Neural progenitor cell (in vitro differentiated cells): Measurements from ENCODE around the gene CCDC51. TPM values are rescaled to one million over a fixed set of nuclear protein-coding genes. Genes with fewer than 3 reads are reported as not detected.

Source experiments
- DNase-seq: peaks from one replicate; pipeline ENCODE4 v3.0.0-alpha.2; 2016; ENCODE audit warnings: low spot score
- H2AFZ ChIP-seq: fragments of 200-600 bp; sonication (generic); replicated peaks from 2 replicates; pipeline ENCODE4 v1.6.1; 2016; ENCODE audit warnings: antibody characterized with exemption
- H3F3A ChIP-seq: fragments of 200-600 bp; sonication (generic); 2 replicates; pipeline ENCODE4 v1.6.1; 2016; ENCODE audit warnings: antibody characterized with exemption, low read depth
- H3K27ac ChIP-seq: fragments of 200-600 bp; sonication (generic); 2 replicates; pipeline ENCODE4 v1.5.1; 2016; ENCODE audit warnings: mild to moderate bottlenecking
- H3K27me3 ChIP-seq: fragments of 200-600 bp; sonication (generic); 2 replicates; pipeline ENCODE4 v1.6.1; 2016; ENCODE audit warnings: mild to moderate bottlenecking, moderate library complexity
- H3K36me3 ChIP-seq: fragments of 200-600 bp; sonication (generic); 2 replicates; pipeline ENCODE4 v1.5.1; 2016
- H3K4me1 ChIP-seq: fragments of 200-600 bp; sonication (generic); 2 replicates; pipeline ENCODE4 v1.6.1; 2016; ENCODE audit warnings: mixed run types
- H3K4me2 ChIP-seq: fragments of 200-600 bp; sonication (generic); 2 replicates; pipeline ENCODE4 v1.6.1; 2016
- H3K4me3 ChIP-seq: fragments of 200-600 bp; sonication (generic); 2 replicates; pipeline ENCODE4 v1.5.1; 2016
- H3K79me2 ChIP-seq: fragments of 200-600 bp; sonication (generic); 2 replicates; pipeline ENCODE4 v1.6.1; 2016; ENCODE audit warnings: low read depth
- H3K9ac ChIP-seq: fragments of 200-600 bp; sonication (generic); 2 replicates; pipeline ENCODE4 v1.6.1; 2016
- H3K9me3 ChIP-seq: fragments of 200-600 bp; sonication (generic); 2 replicates; pipeline ENCODE4 v1.5.1; 2016; ENCODE audit warnings: low read depth
- H4K20me1 ChIP-seq: fragments of 200-600 bp; sonication (generic); 2 replicates; pipeline ENCODE4 v1.6.1; 2016; ENCODE audit warnings: low read depth
- H3K27ac Mint-ChIP-seq: 3 replicates; pipeline ENCODE4 v1.8.0; 2021; ENCODE audit warnings: mixed read lengths
- H3K27me3 Mint-ChIP-seq: 2 replicates; pipeline ENCODE4 v1.8.0; 2022; ENCODE audit warnings: low read depth, mild to moderate bottlenecking, inconsistent platforms, moderate library complexity, mixed read lengths; ENCODE audit not compliant: insufficient read depth
- H3K36me3 Mint-ChIP-seq: 3 replicates; pipeline ENCODE4 v1.8.0; 2021; ENCODE audit warnings: mixed read lengths
- H3K4me1 Mint-ChIP-seq: 3 replicates; pipeline ENCODE4 v1.8.0; 2021; ENCODE audit warnings: mixed read lengths
- H3K4me3 Mint-ChIP-seq: 3 replicates; pipeline ENCODE4 v1.8.0; 2021; ENCODE audit warnings: mild to moderate bottlenecking, moderate library complexity, mixed read lengths
- H3K9me3 Mint-ChIP-seq: 3 replicates; pipeline ENCODE4 v1.8.0; 2020; ENCODE audit warnings: mixed read lengths
- EZH2 ChIP-seq: fragments of 200-600 bp; sonication (generic); IDR thresholded peaks from 2 replicates; pipeline ENCODE4 v1.6.1; 2017; ENCODE audit warnings: antibody characterized with exemption, mild to moderate bottlenecking, moderate library complexity
- EZH2phosphoT487 ChIP-seq: fragments of 200-600 bp; sonication (generic); IDR thresholded peaks from 2 replicates; pipeline ENCODE4 v1.6.1; 2017; ENCODE audit warnings: antibody characterized with exemption
- total RNA-seq: library from RNA; depleted of rRNA; stranded (reverse); fragments of >200 nt; gene quantifications from 2 replicates; pipeline ENCODE4 v1.2.3, GENCODE V29; 2015; ENCODE audit warnings: low replicate concordance
- TF ChIP-seq, protein P1 (sequence below): fragments of 200-600 bp; sonication (generic); IDR thresholded peaks from 2 replicates; pipeline ENCODE4 v1.5.1; 2017; ENCODE audit warnings: antibody characterized with exemption, mild to moderate bottlenecking

Gene CCDC51
- total RNA-seq, 1 donor from 2014 or later = 13.9 TPM

DNA sequence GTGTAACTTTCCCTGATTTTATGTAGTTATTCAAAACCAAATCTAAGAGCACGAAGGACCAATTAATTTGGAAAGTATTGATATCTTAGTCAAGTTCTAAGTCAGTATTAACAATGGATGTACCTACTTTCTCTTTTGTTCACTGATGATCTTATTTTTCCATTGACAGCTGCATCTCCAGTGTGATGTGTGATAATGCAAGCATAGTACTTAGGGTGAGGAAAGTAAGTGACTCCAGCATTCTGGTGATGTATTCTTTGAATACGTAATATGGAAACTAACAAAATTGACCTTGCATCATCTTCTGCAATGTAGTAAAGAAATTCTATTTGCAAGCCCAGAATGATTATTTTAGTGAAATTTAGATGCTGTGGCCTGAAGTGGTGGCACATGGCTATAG, 45.5 kb downstream of the CCDC51 start:
- Histone ChIP-seq H3K79me2 (no peaks in the 10 kb centered on the region), H3K4me1 (no peaks in the 10 kb centered on the region), H3F3A (no peaks in the 10 kb centered on the region), H3K4me3 (no peak overlapping the region), H3K27me3 (no peaks in the 10 kb centered on the region), H3K9me3 (no peaks in the 10 kb centered on the region), H3K27ac (no peak overlapping the region), H3K9ac (no peak overlapping the region), H4K20me1 (no peaks in the 10 kb centered on the region), H3K36me3 (no peaks in the 10 kb centered on the region), H2AFZ (no peak overlapping the region), H3K4me2 (no peak overlapping the region)
- Mint-ChIP-seq H3K4me1 (no peaks in the 10 kb centered on the region), H3K27me3 (peaks cover 4% of the 10 kb centered on the region), H3K9me3 (peaks cover 8% of the 10 kb centered on the region), H3K36me3 (peaks cover 4% of the 10 kb centered on the region), H3K4me3 (no peak overlapping the region), H3K27ac (no peak overlapping the region)
- TF ChIP-seq EZH2 = no peak
- TF ChIP-seq, protein P1, sequence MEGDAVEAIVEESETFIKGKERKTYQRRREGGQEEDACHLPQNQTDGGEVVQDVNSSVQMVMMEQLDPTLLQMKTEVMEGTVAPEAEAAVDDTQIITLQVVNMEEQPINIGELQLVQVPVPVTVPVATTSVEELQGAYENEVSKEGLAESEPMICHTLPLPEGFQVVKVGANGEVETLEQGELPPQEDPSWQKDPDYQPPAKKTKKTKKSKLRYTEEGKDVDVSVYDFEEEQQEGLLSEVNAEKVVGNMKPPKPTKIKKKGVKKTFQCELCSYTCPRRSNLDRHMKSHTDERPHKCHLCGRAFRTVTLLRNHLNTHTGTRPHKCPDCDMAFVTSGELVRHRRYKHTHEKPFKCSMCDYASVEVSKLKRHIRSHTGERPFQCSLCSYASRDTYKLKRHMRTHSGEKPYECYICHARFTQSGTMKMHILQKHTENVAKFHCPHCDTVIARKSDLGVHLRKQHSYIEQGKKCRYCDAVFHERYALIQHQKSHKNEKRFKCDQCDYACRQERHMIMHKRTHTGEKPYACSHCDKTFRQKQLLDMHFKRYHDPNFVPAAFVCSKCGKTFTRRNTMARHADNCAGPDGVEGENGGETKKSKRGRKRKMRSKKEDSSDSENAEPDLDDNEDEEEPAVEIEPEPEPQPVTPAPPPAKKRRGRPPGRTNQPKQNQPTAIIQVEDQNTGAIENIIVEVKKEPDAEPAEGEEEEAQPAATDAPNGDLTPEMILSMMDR = no peak
- TF ChIP-seq EZH2phosphoT487 = no peak
- DNase-seq = no peak

DNA sequence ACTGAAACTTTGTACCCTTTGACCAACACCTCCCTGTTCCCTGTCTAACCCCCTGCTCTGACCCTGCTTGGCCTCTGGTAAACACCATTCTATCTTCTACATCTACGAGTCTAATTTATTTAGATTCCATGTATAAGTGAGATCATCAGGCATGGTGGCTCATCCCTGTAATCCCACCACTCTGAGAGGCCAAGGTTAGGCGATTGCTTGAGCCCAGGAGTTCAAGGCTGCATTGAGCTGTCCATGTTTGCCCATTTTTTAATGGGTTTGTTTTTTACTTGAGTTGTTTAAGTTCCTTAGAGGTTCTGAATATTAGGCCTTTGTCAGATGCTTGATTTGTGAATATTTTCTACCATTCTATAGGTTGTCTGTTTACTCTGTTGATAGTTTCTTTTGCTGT, 51.0 kb downstream of the CCDC51 start:
- H3K4me3 ChIP-seq = no peak overlapping the region
- no peak overlapping the region for H3K27ac ChIP-seq
- peaks cover 4% of the 10 kb centered on the region for H3K36me3 Mint-ChIP-seq
- DNase-seq = no peak
- no peak overlapping the region for H2AFZ ChIP-seq
- H3K27ac Mint-ChIP-seq = no peak overlapping the region
- peaks cover 8% of the 10 kb centered on the region for H3K9me3 Mint-ChIP-seq
- H3K4me1 ChIP-seq = no peaks in the 10 kb centered on the region
- H3K27me3 ChIP-seq = peaks cover 3% of the 10 kb centered on the region
- H3K9me3 ChIP-seq = no peaks in the 10 kb centered on the region
- H3K36me3 ChIP-seq = no peaks in the 10 kb centered on the region
- no peaks in the 10 kb centered on the region for H3K79me2 ChIP-seq
- no peaks in the 10 kb centered on the region for H4K20me1 ChIP-seq
- TF ChIP-seq EZH2phosphoT487 = no peak
- TF ChIP-seq, protein P1 = no peak
- no peak for TF ChIP-seq EZH2
- no peak overlapping the region for H3K4me3 Mint-ChIP-seq
- no peak overlapping the region for H3K9ac ChIP-seq
- H3K4me2 ChIP-seq = no peak overlapping the region
- H3F3A ChIP-seq = no peaks in the 10 kb centered on the region
- H3K27me3 Mint-ChIP-seq = peaks cover 2% of the 10 kb centered on the region
- no peaks in the 10 kb centered on the region for H3K4me1 Mint-ChIP-seq

DNA sequence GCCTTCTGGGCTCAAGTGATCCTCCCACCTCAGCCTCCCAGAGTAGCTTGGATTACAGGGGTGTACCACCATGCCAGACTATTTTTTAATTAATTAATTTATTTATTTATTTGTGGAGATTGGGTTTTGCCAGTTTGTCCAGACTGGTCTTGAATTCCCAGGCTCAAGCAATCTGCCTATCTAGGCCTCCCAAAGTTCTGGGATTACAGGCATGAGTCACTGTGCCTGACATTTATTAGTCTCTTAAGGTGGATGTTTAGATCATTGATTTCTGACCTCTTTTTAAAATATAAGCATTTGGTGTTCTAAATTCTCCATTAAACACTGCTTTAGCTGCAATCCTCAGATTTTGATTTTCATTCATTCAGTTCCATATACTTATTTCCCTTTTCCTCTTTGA, 52.3 kb downstream of the CCDC51 start:
- Mint-ChIP-seq H3K27ac (no peak overlapping the region), H3K4me1 (no peaks in the 10 kb centered on the region), H3K9me3 (peaks cover 7% of the 10 kb centered on the region), H3K36me3 (peaks cover 3% of the 10 kb centered on the region), H3K27me3 (no peaks in the 10 kb centered on the region), H3K4me3 (no peak overlapping the region)
- no peak overlapping the region for H3K4me3 ChIP-seq
- H3F3A ChIP-seq = no peaks in the 10 kb centered on the region
- peaks cover 6% of the 10 kb centered on the region for H3K27me3 ChIP-seq
- H3K36me3 ChIP-seq = no peaks in the 10 kb centered on the region
- no peak overlapping the region for H3K4me2 ChIP-seq
- H2AFZ ChIP-seq = no peak overlapping the region
- H3K79me2 ChIP-seq = no peaks in the 10 kb centered on the region
- H4K20me1 ChIP-seq = no peaks in the 10 kb centered on the region
- TF ChIP-seq, protein P1 = no peak
- no peak for TF ChIP-seq EZH2
- no peak for TF ChIP-seq EZH2phosphoT487
- DNase-seq = no peak
- H3K4me1 ChIP-seq = no peaks in the 10 kb centered on the region
- no peak overlapping the region for H3K27ac ChIP-seq
- H3K9ac ChIP-seq = no peak overlapping the region
- H3K9me3 ChIP-seq = no peaks in the 10 kb centered on the region

Other genes starting within 250 kb of the CCDC51 start
- not detected in 2 replicates for gene CAMP, start 216.6 kb downstream of the CCDC51 start, total RNA-seq
- gene ZNF589, start 199.0 kb downstream of the CCDC51 start, total RNA-seq = 49.9 and 57.3 TPM in 2 replicates
- gene NME6, start 138.8 kb downstream of the CCDC51 start, total RNA-seq = 18.8 and 26.5 TPM in 2 replicates
- not detected in 2 replicates for gene SPINK8, start 106.5 kb downstream of the CCDC51 start, total RNA-seq
- gene FBXW12, start 67.9 kb downstream of the CCDC51 start, total RNA-seq = 0.82 and 1.4 TPM in 2 replicates
- 53.6 and 142 TPM in 2 replicates for gene PLXNB1, start 10.0 kb downstream of the CCDC51 start, total RNA-seq
- gene TMA7, start 138 bp upstream of the CCDC51 start, total RNA-seq = 472 and 510 TPM in 2 replicates
- 8.3 and 11.8 TPM in 2 replicates for gene ATRIP, start 6.6 kb upstream of the CCDC51 start, total RNA-seq
- 54.8 and 133 TPM in 2 replicates for gene SHISA5, start 64.1 kb upstream of the CCDC51 start, total RNA-seq
- gene PFKFB4, start 116.7 kb upstream of the CCDC51 start, total RNA-seq = 59.5 and 102 TPM in 2 replicates
- gene UCN2, start 123.7 kb upstream of the CCDC51 start, total RNA-seq = 0.34 TPM in 1 of 2 replicates, not detected in the other
- gene COL7A1, start 155.2 kb upstream of the CCDC51 start, total RNA-seq = 3.0 and 13.3 TPM in 2 replicates
- 240 and 246 TPM in 2 replicates for gene UQCRC1, start 169.5 kb upstream of the CCDC51 start, total RNA-seq
- not detected in 2 replicates for gene TMEM89, start 181.7 kb upstream of the CCDC51 start, total RNA-seq
- gene SLC26A6, start 195.3 kb upstream of the CCDC51 start, total RNA-seq = 42.5 and 78.9 TPM in 2 replicates
- gene CELSR3, start 222.8 kb upstream of the CCDC51 start, total RNA-seq = 9.9 and 22.3 TPM in 2 replicates
- 32.8 and 69.1 TPM in 2 replicates for gene NCKIPSD, start 245.8 kb upstream of the CCDC51 start, total RNA-seq